ENCODE data around the gene SLC46A1. TPM values are rescaled to one million over a fixed set of nuclear protein-coding genes. Genes with fewer than 3 reads are reported as not detected.
A peak's percentile ranks its signal among the peaks of the same experiment; 100 is the strongest.

SLC46A1 gene
- total RNA-seq, 1 donor from 2014 or later, result 12.8 TPM

DNA sequence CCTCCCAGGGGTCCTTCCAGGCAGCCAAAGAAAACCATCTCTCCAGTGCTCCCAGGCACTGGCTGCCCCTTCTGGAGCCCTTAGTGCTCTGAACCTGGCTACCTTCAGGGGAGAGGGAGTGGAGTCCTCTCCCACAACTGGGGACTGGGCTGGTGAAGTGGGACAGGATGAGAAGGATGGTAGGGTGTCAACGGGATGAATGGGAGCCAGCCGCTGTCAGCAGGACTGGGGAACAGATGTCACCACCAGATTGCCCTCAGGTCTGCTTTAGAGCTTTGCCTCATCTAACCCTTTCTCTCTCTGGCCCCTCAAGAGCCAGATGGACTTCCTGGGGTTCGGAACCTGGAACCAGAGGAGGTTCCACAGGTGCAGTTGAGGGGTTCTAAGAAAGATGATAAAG, 40.5 kb downstream of the SLC46A1 start:
- no peak for DNase-seq (ENCODE audit: low spot score)
- intact Hi-C loops (cut with DNase I), result no loop called here

DNA sequence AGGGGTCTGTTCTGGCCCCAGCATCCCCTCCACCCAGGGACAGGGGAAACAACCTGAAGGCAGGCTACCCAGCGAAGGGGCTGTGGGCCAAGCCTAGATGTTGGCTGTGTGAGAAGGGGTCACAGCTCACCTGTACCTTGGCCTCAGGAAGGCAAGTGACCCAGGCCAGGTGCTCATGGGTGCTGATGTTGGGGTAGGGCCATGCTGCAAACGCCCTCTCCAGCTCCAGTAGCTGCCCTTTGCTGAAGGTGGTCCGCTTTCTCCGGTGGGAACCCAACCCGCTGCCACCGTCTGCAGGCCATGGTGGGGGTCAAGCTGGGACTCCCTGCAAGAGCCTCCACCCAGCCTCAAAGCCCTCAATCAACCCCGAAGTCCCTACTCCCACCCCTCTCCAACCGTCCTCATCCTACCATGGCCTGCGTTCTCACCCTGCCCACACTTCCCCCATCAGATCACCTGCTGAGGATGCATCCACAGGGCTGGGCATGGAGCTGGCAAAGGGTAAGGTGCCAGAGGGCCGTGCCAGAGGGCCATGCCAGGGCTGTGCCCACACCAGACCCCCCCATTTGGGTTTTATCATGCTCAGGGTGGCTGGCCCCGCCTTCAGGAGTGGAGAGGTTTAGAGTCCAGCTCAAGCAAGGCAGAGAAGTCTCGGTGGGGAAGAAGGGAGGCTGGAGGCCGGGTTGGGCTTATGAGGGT, 41.2 kb downstream of the SLC46A1 start, which contains the start of gene SEBOX:
Gene SEBOX, minus strand, starts transcription at position 535 of the 699 bp plus-strand sequence. Its CDS starts 48 bp downstream, at position 487.
- intact Hi-C loops (cut with DNase I), result no loop called here
- no peak for DNase-seq (ENCODE audit: low spot score)
- ATAC-seq, result no peak

More for the DNA sequence above, 40.5 kb downstream of the SLC46A1 start:
- no peak for ATAC-seq

- ATAC-seq (no peak), DNase-seq (ENCODE audit: low spot score) (no peak)
- intact Hi-C loops (cut with DNase I), result no loop called here
These were observed 42.0 kb downstream of the SLC46A1 start for GRCh38 chr17:28363776-28364650.

DNA sequence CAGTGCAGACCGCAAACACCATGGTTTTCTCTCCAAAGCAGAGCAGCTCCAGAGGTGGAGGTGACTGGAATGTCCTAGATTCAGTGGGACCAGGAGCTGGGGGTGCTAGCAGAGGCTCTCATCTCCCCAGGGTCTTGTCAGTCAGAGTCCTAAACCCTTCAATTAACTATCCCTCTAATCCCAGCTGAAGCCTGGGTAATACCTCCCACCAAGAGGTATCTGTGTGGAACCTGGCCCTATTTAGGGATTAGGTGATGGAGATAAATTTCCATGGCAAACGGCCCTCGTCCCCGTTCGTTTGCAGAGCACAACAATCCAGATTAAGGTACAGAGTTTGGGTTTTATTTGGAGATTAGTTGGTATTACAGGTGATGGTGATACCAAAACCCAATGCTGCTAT, 42.8 kb downstream of the SLC46A1 start:
- no peak for ATAC-seq
- DNase-seq (ENCODE audit: low spot score), result no peak
- intact Hi-C loops (cut with DNase I), result no loop called here

DNA sequence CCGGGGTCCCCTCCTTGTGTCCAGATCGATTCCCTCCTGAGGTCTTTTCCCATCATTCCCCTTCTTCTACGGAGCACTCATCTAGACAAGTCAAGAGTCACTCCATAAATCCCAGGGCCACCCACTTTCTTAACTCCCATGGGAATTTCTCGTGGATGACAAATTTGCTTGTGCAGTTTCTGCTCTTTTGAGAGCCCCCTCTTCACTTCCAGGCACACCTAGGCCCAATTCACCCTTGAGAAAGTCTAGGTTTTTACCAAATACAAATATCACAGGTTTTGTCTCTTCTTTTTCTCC, 48.2 kb downstream of the SLC46A1 start:
- ATAC-seq (no peak), DNase-seq (ENCODE audit: low spot score) (no peak)
- intact Hi-C loops (cut with DNase I), result no loop called here

GRCh38 chr17:28357061-28357900, 48.7 kb downstream of the SLC46A1 start, which contains the start of gene POLDIP2:
POLDIP2 (minus strand) TSS chr17:28357527; CDS start chr17:28357448, 79 bp downstream.
- intact Hi-C loops (cut with DNase I), result no loop called here
- ATAC-seq (peak; percentile 100), DNase-seq (ENCODE audit: low spot score) (peak; percentile 98)

DNA sequence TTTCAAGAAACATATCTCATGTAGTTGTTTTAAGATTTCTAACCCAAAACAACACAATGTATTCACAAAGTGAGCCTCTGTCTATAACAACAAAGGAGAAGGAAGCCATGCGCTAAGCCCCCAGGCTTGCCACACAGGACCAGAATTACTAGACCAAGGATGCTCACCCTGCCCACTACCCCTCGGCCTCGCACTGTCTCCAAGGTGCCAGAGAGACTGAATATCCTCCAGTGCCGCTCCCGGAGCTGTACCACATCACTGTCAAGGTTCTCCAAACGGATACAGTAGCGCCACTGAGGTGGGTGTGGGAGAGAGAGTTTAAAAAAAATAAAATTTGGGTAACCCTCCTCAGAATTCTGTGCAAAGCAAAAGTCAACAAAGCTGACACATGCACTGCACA, 55.7 kb downstream of the SLC46A1 start:
- intact Hi-C loops (cut with DNase I), result no loop called here
- ATAC-seq, result no peak
- no peak for DNase-seq (ENCODE audit: low spot score)

- DNase-seq (ENCODE audit: low spot score) (no peak), ATAC-seq (no peak)
- intact Hi-C loops (cut with DNase I), result no loop called here
These were observed 57.0 kb downstream of the SLC46A1 start for GRCh38 chr17:28348979-28349378.

DNA sequence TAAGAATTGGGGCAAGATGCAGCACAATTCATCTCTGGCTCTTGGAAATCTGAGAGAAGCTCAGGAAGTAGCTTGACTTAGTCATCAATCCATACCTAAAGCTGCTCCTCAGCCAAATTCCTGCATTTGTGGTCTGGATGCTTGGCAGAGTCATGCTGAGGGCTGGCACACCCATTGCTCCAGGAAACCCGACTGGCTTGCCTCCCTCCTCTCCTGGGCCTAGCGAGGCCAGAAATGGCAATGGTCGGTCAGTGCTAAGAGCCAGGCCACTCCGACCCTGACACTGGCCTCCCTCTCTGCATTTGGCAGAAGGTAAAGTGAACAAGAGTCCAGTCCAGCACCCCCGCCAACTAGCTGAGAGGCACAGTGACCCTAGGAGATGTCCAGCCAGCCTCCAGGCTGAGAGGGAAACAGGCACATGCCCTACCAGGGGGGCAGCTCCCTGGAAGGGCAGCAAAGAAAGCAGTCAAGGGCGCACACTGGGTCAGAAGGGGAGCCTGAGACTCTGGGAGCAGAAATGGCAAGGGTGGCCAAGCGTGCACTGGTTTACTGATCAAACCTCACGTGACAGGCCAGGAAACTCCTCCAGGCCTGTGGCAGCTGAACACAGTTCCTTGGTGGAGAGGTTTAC, 58.6 kb downstream of the SLC46A1 start:
- ATAC-seq (no peak), DNase-seq (ENCODE audit: low spot score) (no peak)
- intact Hi-C loops (cut with DNase I), result no loop called here

- DNase-seq (ENCODE audit: low spot score) (no peak), ATAC-seq (no peak)
- intact Hi-C loops (cut with DNase I), result no loop called here
These were observed 59.2 kb downstream of the SLC46A1 start for GRCh38 chr17:28346746-28347246.

DNA sequence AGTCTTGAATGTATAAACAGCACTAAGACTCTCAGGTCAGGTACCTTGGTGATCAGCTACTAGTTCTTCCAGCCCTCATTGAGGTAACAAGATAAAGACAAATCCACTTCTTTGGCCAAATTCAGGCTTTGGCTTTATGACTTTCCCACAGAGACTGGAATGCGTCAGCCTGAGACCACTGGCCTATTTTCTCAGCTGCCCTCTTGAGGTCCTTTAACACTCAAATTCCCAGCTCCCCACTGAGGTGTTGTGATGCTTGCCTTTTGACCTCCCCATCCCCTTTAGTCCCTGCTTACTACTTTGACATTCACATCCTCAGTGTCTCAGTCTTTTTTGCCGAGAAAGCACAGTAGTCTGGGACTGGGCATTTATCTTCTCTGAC, 59.8 kb downstream of the SLC46A1 start:
- intact Hi-C loops (cut with DNase I), result no loop called here
- ATAC-seq (no peak), DNase-seq (ENCODE audit: low spot score) (no peak)

GRCh38 chr17:28345419-28346198, 60.4 kb downstream of the SLC46A1 start:
- ATAC-seq (no peak), DNase-seq (ENCODE audit: low spot score) (no peak)
- intact Hi-C loops (cut with DNase I), result no loop called here

Small RNAs within 50 kb of the gene (microRNA-seq; reads per million reads assigned to microRNA genes)
- 1.1 reads per million for gene MIR4723

Other genes starting within 250 kb of the SLC46A1 start
- gene TMEM97, start 87.0 kb downstream of the SLC46A1 start, total RNA-seq, result 21.8 TPM
- gene IFT20, start 70.7 kb downstream of the SLC46A1 start, total RNA-seq, result 36.3 TPM
- 75.0 TPM for gene TNFAIP1, start 70.5 kb downstream of the SLC46A1 start, total RNA-seq
- gene POLDIP2, start 48.7 kb downstream of the SLC46A1 start, total RNA-seq, result 30.0 TPM
- not detected for gene SEBOX, start 41.0 kb downstream of the SLC46A1 start, total RNA-seq
- gene VTN, start 35.9 kb downstream of the SLC46A1 start, total RNA-seq, result 2.1 TPM
- gene SARM1, start 34.5 kb downstream of the SLC46A1 start, total RNA-seq, result 12.7 TPM
- not detected for gene SLC13A2, start 67.4 kb upstream of the SLC46A1 start, total RNA-seq
- gene FOXN1, start 100.1 kb upstream of the SLC46A1 start, total RNA-seq, result not detected
- gene UNC119, start 146.4 kb upstream of the SLC46A1 start, total RNA-seq, result 28.3 TPM
- gene PIGS, start 165.3 kb upstream of the SLC46A1 start, total RNA-seq, result 40.4 TPM
- gene ALDOC, start 170.7 kb upstream of the SLC46A1 start, total RNA-seq, result 99.7 TPM
- 20.9 TPM for gene SPAG5, start 192.8 kb upstream of the SLC46A1 start, total RNA-seq
- gene RSKR, start 208.0 kb upstream of the SLC46A1 start, total RNA-seq, result 14.4 TPM
- 115 TPM for gene BLTP2, start 238.9 kb upstream of the SLC46A1 start, total RNA-seq